ENCODE results near the gene CYB561A3.

Gene CYB561A3

DNA sequence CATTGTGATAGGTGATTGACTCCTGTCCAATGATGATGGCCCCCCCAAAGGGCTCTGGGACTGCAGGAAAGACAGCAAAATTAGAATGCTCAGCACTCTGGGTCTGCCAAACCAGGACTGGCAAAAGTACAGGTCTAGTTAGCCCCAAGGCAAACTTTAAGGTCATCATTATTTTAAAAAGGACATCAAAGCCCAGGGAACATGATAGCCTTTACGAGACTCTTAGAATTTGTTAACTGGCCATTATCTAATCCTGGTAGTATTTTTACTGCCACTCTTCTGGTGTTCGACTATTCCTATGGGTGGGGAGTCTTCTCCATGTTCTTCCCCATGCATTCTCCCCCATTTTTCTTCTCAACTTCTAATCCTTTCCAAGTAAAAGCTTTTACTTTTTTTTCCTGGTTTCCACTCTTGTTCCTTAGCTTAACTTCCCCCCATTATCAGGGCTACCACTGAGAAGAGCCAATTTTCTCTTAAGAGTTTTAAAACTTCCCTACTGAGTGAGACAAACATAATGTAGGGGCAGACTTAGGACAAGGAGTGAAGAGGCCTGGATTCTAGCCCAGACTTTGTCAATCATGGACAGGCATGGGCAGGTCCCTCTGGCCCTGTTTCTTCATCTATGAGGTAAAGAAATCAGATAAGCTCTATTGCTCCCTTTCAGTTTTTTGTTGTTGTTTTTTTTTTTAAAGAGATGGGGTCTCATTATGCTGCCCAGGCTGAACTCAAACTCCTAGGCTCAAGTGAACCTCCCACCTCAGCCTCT is 35.9 kb downstream of the CYB561A3 start:
- DNase-seq (ENCODE audit: low spot score): no peak

- DNase-seq (ENCODE audit: low spot score): no peak
Measured at GRCh38 chr11:61315260-61315659, 46.4 kb downstream of the CYB561A3 start.

GRCh38 chr11:61310749-61311148 is 50.9 kb downstream of the CYB561A3 start:
- DNase-seq (ENCODE audit: low spot score): no peak

GRCh38 chr11:61309739-61310138 is 51.9 kb downstream of the CYB561A3 start:
- no peak for DNase-seq (ENCODE audit: low spot score)

- no peak for DNase-seq (ENCODE audit: low spot score)
Measured at GRCh38 chr11:61309141-61309540, 52.5 kb downstream of the CYB561A3 start.

GRCh38 chr11:61307354-61307753 is 54.3 kb downstream of the CYB561A3 start:
- DNase-seq (ENCODE audit: low spot score): no peak

- no peak for DNase-seq (ENCODE audit: low spot score)
Measured at GRCh38 chr11:61306221-61306620, 55.5 kb downstream of the CYB561A3 start.

GRCh38 chr11:61305417-61305816 is 56.3 kb downstream of the CYB561A3 start:
- no peak for DNase-seq (ENCODE audit: low spot score)

DNA sequence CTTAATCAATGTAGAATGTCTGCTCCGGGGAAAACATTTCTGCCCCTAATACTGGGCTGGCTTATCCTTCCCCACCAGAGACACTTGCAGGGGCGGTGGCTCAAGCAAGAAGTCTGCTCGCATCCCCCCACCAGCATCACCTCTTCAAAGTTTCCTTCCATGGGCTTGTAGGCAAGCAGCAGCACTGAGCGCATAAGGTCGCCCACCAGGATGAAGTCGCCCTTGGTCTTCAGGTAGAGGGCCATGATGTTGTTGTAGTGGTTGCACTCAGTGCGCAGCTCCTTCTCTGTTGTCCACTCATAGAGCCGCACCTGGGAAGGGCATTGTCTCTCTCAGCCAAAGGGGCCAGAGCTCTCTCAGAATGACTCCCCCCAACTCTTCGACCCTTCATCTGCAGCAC is 58.0 kb downstream of the CYB561A3 start:
- DNase-seq (ENCODE audit: low spot score): no peak

- DNase-seq (ENCODE audit: low spot score): no peak
Measured at GRCh38 chr11:61302550-61302949, 59.1 kb downstream of the CYB561A3 start.
